NCI-H2029 (cell line): ENCODE measurements around the gene PPM1D.

Experiments
- DNase-seq: peaks from one replicate; lab custom pipeline; 2025; lab: John Stamatoyannopoulos, UW

The PPM1D gene

GRCh38 chr17:60618854-60619526 is 19.0 kb downstream of the PPM1D start:
- DNase-seq = no peak

GRCh38 chr17:60622961-60623360 is 23.0 kb downstream of the PPM1D start:
- no peak for DNase-seq

GRCh38 chr17:60623415-60623814 is 23.4 kb downstream of the PPM1D start:
- DNase-seq = no peak

GRCh38 chr17:60627124-60627523 is 27.1 kb downstream of the PPM1D start:
- DNase-seq = no peak

GRCh38 chr17:60628252-60628889 is 28.4 kb downstream of the PPM1D start:
- no peak for DNase-seq

GRCh38 chr17:60629120-60629519 is 29.1 kb downstream of the PPM1D start:
- DNase-seq = no peak

GRCh38 chr17:60630352-60630751 is 30.4 kb downstream of the PPM1D start:
- DNase-seq = no peak

- DNase-seq = no peak
Observed at GRCh38 chr17:60631119-60631518, 31.1 kb downstream of the PPM1D start.

- no peak for DNase-seq
Observed at GRCh38 chr17:60637683-60638082, 37.7 kb downstream of the PPM1D start.

GRCh38 chr17:60639019-60639330 is 39.0 kb downstream of the PPM1D start:
- DNase-seq = no peak

GRCh38 chr17:60640503-60640902 is 40.5 kb downstream of the PPM1D start:
- DNase-seq = no peak

GRCh38 chr17:60641126-60641525 is 41.1 kb downstream of the PPM1D start:
- DNase-seq = no peak

- DNase-seq = peak; percentile 76
Observed at GRCh38 chr17:60641810-60642220, 41.8 kb downstream of the PPM1D start.

- no peak for DNase-seq
Observed at GRCh38 chr17:60645918-60646523, 46.0 kb downstream of the PPM1D start.

GRCh38 chr17:60646701-60647100 is 46.7 kb downstream of the PPM1D start:
- no peak for DNase-seq

- no peak for DNase-seq
Observed at GRCh38 chr17:60647705-60648104, 47.7 kb downstream of the PPM1D start.

- no peak for DNase-seq
Observed at GRCh38 chr17:60652454-60653247, 52.7 kb downstream of the PPM1D start.

- DNase-seq = no peak
Observed at GRCh38 chr17:60653569-60653968, 53.6 kb downstream of the PPM1D start.

- DNase-seq = no peak
Observed at GRCh38 chr17:60656499-60656898, 56.5 kb downstream of the PPM1D start.

- no peak for DNase-seq
Observed at GRCh38 chr17:60659156-60659555, 59.2 kb downstream of the PPM1D start.

- no peak for DNase-seq
Observed at GRCh38 chr17:60661489-60661888, 61.5 kb downstream of the PPM1D start.

GRCh38 chr17:60664022-60664421 is 64.0 kb downstream of the PPM1D start:
- no peak for DNase-seq

GRCh38 chr17:60665602-60666001 is 65.6 kb downstream of the PPM1D start:
- no peak for DNase-seq
